ELR (cell line): ENCODE data around the gene CENPX.
A peak's percentile ranks its signal among the peaks of the same experiment; 100 is the strongest.

ENCODE experiments used
- DNase-seq: peaks from one replicate; pipeline ENCODE4 v3.0.0-alpha.2; 2015; ENCODE audit warnings: low read depth

The CENPX gene

GRCh38 chr17:82023447-82024241, 966 bp upstream of the CENPX start:
- DNase-seq = peak; percentile 45

DNA sequence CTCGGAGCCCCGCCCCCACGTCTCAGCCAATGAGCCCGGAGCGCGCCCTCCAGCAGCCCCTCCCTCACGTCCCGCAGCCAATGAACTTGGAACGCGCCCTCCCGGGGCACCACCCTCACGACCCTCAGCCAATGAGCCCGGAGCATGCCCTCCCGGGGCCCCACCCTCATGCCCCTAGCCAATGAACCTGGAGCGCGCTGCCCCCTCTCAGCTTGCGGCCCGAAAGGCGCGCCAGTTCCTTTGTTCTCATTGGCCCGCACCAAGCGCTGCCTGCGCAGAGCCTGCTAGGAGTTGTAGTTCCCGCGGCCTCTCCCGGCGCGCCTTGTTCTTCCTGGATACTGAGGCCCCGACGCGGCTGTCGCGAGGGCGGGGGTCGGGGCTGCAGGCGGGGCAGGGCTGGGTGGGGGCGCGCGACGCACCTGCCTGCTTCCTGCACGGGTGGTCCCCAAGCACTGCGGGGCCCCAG, 336 bp upstream of the CENPX start, which contains the start of gene LRRC45:
TSS of gene LRRC45 (plus strand) at position 325 of the 466 bp plus-strand sequence. CDS start 339 bp downstream, outside the sequence.
- DNase-seq = peak; percentile 100

DNA sequence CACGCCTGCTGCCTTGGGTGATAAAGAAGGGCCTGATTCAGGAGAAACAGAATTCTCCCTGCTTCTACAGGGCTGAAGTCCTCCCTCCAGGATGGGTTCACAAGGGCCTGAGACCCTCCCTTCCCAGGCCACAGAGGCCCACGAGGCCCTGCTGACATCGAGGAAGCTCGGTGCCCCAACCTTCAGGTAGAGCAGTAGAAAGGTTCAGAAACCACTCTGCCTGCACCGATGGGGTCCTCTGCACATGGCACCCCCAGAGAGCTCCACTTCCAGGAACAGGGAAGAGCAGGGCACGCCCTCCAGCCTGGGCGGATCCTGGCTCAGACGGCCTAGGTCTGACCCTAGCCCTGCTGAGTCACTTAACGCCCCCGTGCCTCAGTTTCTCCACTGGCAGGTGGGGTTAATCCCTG, 773 bp downstream of the CENPX start:
- peak; percentile 43 for DNase-seq

- peak; percentile 87 for DNase-seq
Observed at GRCh38 chr17:82021107-82021899, 1.4 kb downstream of the CENPX start.

DNA sequence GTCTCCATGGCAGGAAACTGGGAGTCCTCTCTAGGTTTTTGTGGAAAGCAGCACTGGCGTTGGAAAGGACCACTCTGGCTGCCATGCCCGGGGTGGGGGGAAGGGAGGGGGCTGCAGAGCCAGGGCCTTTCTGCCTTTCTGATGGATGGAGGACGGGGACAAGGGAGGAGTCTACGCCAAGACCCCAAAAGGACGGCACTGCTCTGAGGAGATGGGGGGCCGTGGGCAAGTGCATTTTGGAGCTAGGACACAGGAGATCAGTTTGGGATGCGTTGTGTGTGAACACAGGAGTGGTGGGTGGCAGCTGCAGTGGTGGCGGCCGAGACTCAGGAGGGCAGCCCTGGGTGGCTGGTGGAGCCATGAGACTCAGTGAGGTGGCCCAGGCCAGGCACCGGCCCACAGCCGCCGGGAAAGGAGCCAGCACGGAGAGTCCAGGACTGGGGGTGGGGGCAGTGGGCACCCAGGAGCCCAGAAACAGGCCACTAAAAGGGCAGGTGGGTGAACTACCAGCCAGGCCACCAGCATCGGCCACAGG, 2.0 kb downstream of the CENPX start:
- no peak for DNase-seq

GRCh38 chr17:82019690-82020571, 2.7 kb downstream of the CENPX start:
- peak; percentile 70 for DNase-seq

- DNase-seq = no peak
Observed at GRCh38 chr17:82018989-82019689, 3.5 kb downstream of the CENPX start.

DNA sequence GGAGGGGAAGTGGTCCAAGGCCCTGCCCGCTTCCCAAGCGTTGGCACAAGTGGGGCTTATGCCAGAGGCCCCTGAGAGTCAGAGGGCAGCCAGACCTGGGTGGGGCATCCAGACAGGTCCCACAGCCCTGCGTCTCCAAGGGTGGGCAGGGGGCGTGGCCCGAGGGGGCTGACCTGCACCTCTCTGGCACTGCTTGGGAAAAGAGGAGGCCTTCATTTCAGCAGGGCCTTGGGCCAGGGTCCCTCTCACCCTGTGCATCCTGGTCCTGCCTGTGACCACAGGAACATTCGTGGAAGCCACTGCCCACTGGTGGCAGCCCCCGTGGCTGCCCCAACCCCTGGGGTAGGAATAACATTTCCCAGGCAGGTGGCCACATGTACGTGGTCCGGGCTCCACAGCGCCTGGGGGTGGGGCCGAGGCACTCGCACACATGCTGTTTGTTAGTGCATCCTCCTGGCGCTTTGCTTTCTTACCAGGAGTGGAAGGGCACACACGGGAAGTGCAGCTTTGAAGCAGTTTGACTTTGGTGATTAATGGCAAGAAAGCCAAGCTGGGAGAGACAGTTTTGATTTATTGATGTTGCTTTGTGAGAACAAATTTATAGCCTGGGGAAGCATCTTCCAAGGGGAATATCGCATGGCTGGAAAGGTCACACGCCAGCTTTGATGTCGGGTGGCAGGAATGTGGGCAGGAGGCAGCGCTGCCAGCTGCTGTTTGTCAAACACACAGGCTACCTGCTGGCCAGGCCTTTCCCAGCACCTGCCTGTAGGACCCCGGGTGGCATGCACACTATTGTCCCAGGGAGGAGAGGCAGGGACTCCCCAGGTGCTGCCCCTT, 4.3 kb downstream of the CENPX start:
- no peak for DNase-seq

- DNase-seq = no peak
Observed at GRCh38 chr17:82017612-82018151, 5.0 kb downstream of the CENPX start.

- DNase-seq = no peak
Observed at GRCh38 chr17:82016875-82017459, 5.7 kb downstream of the CENPX start.

GRCh38 chr17:82016061-82016874, 6.4 kb downstream of the CENPX start:
- no peak for DNase-seq

GRCh38 chr17:82015311-82015971, 7.2 kb downstream of the CENPX start:
- no peak for DNase-seq

- DNase-seq = no peak
Observed at GRCh38 chr17:82014971-82015310, 7.7 kb downstream of the CENPX start.

DNA sequence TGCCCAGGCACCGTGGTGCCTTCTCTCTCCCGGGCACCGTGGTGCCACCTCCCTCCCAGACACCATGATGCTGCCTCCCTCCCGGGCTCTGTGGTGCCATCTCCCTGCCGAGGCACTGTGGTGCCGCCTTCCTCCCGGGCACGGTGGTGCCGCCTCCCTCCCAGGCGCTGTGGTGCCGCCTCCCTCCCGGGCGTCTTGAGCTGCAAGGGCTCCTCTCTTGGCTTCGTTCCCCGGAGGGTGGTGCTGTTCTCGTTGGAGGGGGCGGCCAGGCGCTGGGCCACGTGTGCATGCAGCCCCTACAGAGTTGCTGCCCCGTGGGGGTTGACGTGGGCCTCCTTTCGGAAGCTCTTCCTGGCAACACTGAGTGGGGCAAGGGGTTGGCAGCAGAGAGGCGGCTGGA, 8.2 kb downstream of the CENPX start:
- no peak for DNase-seq

DNA sequence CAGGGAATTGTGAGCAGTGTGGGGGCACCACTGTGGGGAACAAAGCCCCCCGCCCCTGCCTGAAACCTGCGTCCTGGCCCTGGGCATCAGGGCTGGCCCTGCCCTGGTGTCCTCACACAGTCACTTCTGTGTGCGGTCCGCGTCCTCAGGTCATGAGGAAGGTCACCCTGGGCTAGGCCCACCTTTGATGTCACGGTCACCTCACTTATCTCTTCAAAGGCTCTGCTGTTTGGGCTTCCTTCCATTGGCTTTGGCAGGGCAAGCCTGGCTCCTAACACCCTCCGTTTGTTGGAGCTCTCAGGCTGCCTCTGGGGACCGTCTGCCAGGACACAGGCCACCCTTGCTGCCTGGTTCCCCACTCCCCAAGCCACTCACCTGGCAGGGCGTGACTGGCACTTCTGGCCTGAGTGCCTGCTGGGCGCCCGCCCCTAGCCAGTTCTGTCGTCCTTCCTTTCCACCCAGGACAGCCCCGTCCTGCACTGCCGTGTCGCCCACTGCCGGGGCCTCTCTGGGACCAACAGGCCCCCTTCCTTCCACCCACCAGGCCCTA, 8.8 kb downstream of the CENPX start:
- no peak for DNase-seq

- DNase-seq = no peak
Observed at GRCh38 chr17:82013341-82013740, 9.3 kb downstream of the CENPX start.

DNA sequence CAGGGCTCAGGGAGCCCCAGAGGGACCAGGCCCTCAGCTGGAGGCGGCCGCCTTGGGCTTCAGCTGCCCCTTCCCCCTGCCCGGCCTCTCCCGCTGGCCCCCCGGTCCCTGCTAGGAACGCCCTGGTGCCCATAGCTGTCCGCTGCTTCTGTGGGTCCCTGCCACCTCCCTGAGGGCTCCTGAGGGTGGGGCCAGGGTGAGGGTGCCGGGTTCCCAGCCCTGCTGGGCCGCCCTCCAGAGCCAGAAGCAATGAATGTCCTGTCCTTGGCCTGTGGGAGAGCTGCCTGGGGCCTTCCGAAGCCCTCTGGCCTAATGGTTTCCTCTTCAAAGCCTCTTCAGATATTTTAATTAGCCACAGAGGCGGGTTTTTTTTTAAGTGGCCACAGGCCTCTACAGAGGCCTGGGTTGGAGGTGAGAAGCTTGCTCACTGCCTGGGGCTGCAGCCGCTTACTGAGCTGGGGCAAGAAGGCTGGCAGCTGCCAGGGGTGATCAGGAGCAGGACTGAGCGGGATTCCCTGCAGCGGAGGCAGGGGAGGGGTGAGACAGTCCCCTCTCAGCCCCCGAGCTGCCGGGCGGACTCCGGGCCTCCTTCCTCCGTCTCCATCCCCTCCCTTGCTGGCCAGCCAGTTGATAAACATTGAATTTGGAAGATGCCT, 9.9 kb downstream of the CENPX start:
- DNase-seq = no peak
